Dedifferentiated amniotic fluid mesenchymal stem cell (primary cell): ENCODE results near the gene SLC7A6OS.
"Not testable (repeated sequence)": the region's sequence is repeated elsewhere in the genome, so short reads cannot be mapped to it uniquely, and the experiment has no call there.

ENCODE experiments used
- DNase-seq: peaks from one replicate; pipeline ENCODE4 v3.0.0-alpha.2; 2016; ENCODE audit errors: extremely low spot score

Gene SLC7A6OS

GRCh38 chr16:68298907-68299561 lies 11.7 kb downstream of the SLC7A6OS start:
- DNase-seq: peak; percentile 49

DNA sequence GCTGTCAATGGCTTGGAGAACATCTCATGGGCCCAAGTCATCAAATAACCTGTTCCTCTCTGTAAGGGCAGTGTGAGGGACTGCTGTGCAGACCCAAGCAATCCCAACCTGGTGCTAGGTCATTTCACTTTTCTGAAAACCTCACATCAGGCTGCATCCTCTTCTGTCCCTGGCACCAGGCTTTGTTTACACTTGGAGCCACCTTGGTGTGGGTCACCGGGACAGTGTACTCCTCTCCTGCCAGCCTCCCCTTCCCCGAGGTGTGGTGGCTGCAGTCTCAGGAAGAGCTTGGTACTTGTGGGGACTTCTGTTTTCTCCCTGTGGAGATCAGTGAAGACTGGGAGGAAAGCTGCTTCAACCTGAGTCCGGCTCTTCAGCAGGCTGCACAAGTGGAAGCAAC lies 12.4 kb downstream of the SLC7A6OS start:
- DNase-seq: no peak

DNA sequence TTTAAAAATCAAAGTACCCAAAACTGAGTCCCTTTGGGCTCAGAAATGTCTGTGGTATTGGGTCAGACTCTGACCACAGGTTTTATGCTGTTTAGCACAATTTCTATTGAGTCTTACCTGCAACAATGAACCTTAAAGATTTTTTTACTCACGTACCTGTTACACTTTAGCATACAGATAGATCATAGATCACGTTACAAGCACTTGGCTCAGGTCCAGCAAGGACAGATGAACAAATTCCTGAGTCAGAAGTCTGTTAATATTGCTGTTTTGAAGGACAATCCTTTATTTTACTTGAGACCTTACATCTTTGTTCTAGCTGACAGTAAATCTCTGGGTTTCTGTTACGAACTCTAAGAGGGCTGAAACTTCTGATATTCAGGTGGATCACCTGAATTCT lies 12.8 kb downstream of the SLC7A6OS start:
- no peak for DNase-seq

DNA sequence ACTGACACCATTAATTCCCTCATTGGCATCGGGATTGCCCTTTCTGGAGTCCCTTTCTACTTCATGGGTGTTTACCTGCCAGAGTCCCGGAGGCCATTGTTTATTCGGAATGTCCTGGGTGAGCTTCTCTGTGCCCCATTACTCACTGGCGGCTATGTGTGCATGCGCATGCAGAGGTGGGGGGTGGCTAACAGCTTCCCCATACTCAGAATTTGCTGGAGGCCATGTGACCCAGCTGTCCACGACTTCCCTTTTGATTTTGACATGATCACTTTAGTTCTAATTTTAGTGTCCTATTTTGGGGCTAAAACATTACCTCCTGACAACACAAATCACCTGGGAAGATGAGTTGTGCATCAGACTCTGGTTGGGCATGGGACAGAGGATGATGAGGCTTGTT lies 14.1 kb downstream of the SLC7A6OS start:
- DNase-seq: no peak

DNA sequence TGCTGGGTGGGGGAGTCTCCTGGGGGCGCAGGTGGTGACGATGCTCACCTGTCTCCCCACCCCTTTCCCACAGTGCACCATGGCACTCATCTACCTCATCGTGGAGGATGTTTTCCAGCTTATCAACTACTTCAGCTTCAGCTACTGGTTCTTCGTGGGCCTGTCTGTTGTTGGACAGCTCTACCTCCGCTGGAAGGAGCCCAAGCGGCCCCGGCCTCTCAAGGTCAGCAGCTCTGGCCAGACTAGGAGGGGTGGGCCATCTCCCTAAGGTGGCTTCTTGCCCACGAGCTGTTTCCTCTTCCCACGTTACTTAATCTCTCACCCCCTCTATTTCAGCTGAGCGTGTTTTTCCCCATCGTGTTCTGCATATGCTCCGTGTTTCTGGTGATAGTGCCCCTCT lies 14.5 kb downstream of the SLC7A6OS start:
- no peak for DNase-seq

GRCh38 chr16:68292425-68292824 lies 18.3 kb downstream of the SLC7A6OS start:
- no peak for DNase-seq

DNA sequence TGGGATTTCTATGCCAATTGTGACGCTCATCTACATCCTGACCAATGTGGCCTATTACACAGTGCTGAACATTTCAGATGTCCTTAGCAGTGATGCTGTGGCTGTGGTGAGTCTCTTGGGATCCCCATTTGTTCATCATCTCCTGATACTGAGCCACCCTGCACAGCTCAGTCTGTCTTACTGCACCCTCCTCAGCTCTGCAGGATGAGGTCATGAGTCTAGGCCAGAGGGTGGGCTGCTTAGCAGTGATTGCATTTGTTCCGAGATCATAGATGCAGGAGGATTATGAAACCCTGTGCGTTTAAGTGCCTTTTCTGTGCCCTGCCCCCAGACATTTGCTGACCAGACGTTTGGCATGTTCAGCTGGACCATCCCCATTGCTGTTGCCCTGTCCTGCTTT lies 19.5 kb downstream of the SLC7A6OS start:
- no peak for DNase-seq

DNA sequence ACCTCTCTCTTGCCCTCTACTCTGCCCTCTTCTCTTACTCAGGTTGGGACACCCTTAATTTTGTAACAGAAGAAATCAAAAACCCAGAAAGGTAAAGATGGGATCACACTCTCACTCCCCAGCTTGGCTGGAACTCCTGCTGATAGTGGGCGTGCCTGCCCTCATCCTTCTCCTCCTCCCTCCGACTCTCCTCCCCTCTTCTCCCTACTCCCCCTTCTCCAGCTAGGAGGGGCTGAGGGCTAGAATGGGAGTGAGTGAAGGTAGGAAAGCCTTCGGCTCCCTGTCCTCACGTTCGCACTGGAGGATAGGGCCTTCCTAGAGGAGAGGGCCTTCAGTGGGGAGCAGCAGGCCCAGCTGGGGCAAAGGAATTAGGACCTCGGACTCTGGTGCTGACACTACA lies 20.3 kb downstream of the SLC7A6OS start:
- no peak for DNase-seq

- DNase-seq: no peak
Observed at GRCh38 chr16:68289621-68290329, 21.0 kb downstream of the SLC7A6OS start.

- no peak for DNase-seq
Observed at GRCh38 chr16:68289202-68289601, 21.5 kb downstream of the SLC7A6OS start.

DNA sequence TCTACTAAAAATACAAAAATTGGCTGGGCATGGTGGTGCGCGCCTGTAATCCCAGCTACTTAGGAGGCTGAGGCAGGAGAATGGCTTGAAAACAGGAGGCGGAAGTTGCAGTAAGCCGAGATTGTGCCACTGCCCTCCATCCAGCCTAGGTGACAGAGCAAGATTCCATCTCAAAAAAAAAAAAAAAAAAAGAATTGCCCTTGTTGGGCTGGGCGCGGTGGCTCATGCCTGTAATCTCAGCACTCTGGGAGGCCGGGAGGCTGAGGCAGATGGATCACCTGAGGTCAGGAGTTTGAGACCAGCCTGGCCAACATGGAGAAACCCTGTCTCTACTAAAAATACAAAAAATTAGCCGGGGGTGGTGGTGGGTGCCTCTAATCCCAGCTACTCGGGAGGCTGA lies 21.9 kb downstream of the SLC7A6OS start:
- DNase-seq: not testable (repeated sequence)

DNA sequence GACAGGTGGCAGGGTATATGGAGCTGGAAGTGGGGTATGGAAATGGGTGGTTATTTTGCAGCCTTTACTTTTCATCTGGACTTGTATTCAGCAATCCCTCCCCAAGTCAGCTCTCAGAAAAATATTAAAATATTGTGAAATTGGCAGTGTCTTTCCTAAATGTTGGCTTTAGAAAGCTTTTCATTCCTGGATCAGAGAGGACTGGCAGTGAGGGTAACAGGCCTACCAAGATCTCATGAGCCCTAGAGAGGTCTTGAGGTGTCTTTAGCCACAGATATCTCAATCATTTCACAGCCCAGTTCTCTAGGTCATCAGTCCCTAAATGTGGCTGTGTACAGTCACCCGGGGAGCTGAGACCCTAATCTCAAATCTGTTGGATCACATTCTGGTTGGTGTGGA lies 22.5 kb downstream of the SLC7A6OS start:
- no peak for DNase-seq

GRCh38 chr16:68287276-68288251 lies 23.2 kb downstream of the SLC7A6OS start:
- peak; percentile 52 for DNase-seq

GRCh38 chr16:68286153-68287074 lies 24.3 kb downstream of the SLC7A6OS start:
- DNase-seq: no peak

GRCh38 chr16:68285683-68286082 lies 25.1 kb downstream of the SLC7A6OS start:
- DNase-seq: no peak

DNA sequence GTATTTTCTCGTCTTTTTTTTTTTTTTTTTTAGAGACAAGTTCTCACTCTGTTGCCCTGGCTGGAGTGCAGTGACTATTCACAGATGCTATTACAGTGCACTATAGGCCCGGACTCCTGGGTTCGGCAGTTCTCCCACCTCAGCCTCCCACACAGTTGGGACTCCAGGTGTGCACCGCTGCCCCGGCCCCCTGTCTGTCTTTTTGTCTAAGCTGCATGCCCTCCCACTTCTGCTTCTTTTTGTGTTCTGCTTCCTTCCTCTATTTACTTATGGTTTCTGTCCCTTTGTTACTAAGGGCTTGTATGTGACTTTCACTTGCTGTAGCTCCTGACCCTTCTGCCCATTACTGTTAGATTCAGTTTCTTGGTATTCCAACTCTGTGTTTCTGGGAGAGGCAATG lies 25.9 kb downstream of the SLC7A6OS start:
- DNase-seq: no peak

- DNase-seq: no peak
Observed at GRCh38 chr16:68283801-68284598, 26.7 kb downstream of the SLC7A6OS start.

- DNase-seq: no peak
Observed at GRCh38 chr16:68283346-68283745, 27.4 kb downstream of the SLC7A6OS start.

GRCh38 chr16:68282064-68282452 lies 28.7 kb downstream of the SLC7A6OS start:
- no peak for DNase-seq

DNA sequence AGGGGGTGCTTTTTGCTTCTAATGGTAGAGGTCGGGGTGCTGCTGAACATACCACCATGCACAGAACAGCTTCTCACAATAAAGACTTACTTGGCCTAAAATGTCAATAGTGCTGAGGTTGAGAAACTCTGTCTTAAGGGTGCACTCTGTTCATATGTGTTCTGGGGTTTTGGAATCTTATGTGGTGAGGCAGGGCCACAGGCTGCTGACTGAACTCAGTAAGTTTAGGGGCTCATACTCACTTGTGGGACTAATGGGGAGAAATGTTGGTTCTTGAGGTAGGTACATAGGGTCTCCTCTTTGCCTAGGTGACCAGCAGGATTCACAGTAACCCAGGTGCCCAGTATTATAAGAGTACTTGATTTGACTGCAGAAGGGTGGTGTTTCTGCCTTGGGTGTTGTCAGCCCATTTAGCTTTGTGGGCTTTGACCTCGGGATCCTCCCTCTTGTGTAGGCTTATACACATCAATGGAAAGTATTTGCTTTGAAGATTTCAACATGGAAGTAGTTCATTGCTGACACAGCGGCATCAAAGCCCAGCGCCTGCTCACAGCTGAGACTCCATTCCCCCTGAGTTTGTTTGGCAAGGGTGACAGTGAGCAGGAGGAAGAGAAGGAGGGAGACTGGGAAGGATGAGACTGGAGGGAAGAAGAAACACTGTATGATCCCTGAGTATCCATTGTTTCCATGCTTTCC lies 29.2 kb downstream of the SLC7A6OS start:
- no peak for DNase-seq
